NCI-H187 (cell line): Measurements from ENCODE around the gene SLC7A9.

Source experiments
- DNase-seq, 2 experiments: peaks; one replicate each; lab custom pipeline; 2025; lab: John Stamatoyannopoulos, UW

Gene SLC7A9

GRCh38 chr19:32828139-32828538, 41.4 kb downstream of the SLC7A9 start:
- no peak for DNase-seq

- DNase-seq = no peak
Observed at GRCh38 chr19:32824916-32825608, 44.5 kb downstream of the SLC7A9 start.

- no peak for DNase-seq
Observed at GRCh38 chr19:32824191-32824751, 45.3 kb downstream of the SLC7A9 start.

- DNase-seq = no peak
Observed at GRCh38 chr19:32823747-32824102, 45.8 kb downstream of the SLC7A9 start.

GRCh38 chr19:32822916-32823746, 46.4 kb downstream of the SLC7A9 start:
- DNase-seq = no peak

- DNase-seq = peak in 1 of 2 experiments; percentile 16
Observed at GRCh38 chr19:32819419-32820400, 49.9 kb downstream of the SLC7A9 start.

- DNase-seq = no peak
Observed at GRCh38 chr19:32818536-32818935, 51.0 kb downstream of the SLC7A9 start.

- DNase-seq = peak; percentile 62 to 85
Observed at GRCh38 chr19:32817569-32818476, 51.7 kb downstream of the SLC7A9 start.

GRCh38 chr19:32816555-32817099, 52.9 kb downstream of the SLC7A9 start:
- DNase-seq = peak in 1 of 2 experiments; percentile 52

- no peak for DNase-seq
Observed at GRCh38 chr19:32814624-32815023, 54.9 kb downstream of the SLC7A9 start.

GRCh38 chr19:32813862-32814425, 55.6 kb downstream of the SLC7A9 start:
- no peak for DNase-seq

GRCh38 chr19:32812571-32812970, 57.0 kb downstream of the SLC7A9 start:
- no peak for DNase-seq

GRCh38 chr19:32812036-32812435, 57.5 kb downstream of the SLC7A9 start:
- no peak for DNase-seq

GRCh38 chr19:32811151-32811550, 58.4 kb downstream of the SLC7A9 start:
- no peak for DNase-seq

- DNase-seq = no peak
Observed at GRCh38 chr19:32810452-32810851, 59.1 kb downstream of the SLC7A9 start.

- no peak for DNase-seq
Observed at GRCh38 chr19:32809754-32810153, 59.8 kb downstream of the SLC7A9 start.

- no peak for DNase-seq
Observed at GRCh38 chr19:32809254-32809653, 60.3 kb downstream of the SLC7A9 start.

- no peak for DNase-seq
Observed at GRCh38 chr19:32808236-32808635, 61.3 kb downstream of the SLC7A9 start.

GRCh38 chr19:32802840-32803239, 66.7 kb downstream of the SLC7A9 start:
- no peak for DNase-seq

- no peak for DNase-seq
Observed at GRCh38 chr19:32800754-32801153, 68.8 kb downstream of the SLC7A9 start.
